Measurements from ENCODE around the gene COPS9.

Gene COPS9

DNA sequence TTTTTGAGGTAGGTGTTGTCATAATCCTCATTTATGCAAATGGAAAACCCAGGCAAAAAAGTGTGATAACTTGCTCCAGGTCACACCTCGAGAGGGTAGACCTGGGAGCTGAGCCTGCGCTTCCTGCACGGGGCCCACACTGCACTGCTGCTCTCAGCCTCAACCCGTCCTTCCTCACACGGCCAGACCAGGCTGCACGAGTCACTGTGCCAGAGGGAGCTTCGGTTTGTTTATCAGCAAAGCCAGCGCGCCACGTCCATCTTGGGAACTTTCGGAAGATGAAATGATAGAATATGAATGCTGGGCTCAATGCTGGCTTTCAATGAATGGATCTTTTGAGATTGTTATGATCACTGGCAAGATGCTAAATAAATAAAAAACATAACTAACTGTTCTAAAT is 14.4 kb downstream of the COPS9 start:
- FAIRE-seq = no peak
- DNase-seq (ENCODE audit: insufficient read length, low spot score) = no peak

DNA sequence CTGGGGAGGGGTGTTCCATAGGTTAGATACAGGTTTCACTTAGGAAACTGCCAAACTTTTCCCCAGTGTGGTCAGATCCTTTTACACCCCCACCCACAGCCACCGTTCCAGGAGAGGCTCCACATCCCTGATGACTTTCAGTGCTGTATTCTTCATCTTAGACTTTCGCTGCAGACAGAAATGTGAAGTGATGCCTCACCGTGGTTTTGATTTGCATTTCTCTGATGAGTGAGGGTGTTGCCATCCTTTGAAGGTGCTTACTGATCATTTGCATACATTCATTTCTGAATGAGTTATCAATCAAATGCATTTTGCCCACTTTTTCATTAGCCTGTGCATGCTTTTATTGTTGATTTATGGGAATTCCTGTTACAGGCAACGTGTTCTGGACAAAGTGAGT is 14.9 kb downstream of the COPS9 start:
- DNase-seq (ENCODE audit: insufficient read length, low spot score) = no peak
- FAIRE-seq = no peak

DNA sequence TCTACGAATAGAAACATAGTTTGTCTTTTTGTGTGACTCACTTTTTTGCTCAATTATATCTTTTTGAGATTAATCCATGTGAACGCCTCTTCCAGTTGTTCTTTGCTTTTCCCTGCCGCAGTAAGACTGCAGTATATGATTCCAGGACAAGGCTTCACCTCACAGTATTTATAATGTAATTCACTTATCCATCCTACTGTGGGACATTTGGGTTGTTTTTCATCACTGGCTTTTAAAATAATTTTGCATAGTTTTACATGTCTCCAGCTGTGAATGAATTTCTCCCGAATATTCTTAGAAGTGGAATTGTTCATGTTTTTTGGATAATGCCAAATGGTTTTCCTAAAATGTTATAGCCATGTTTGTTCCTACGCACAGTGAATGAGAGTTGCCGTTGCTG is 21.9 kb downstream of the COPS9 start:
- DNase-seq (ENCODE audit: insufficient read length, low spot score) (no peak), FAIRE-seq (no peak)

DNA sequence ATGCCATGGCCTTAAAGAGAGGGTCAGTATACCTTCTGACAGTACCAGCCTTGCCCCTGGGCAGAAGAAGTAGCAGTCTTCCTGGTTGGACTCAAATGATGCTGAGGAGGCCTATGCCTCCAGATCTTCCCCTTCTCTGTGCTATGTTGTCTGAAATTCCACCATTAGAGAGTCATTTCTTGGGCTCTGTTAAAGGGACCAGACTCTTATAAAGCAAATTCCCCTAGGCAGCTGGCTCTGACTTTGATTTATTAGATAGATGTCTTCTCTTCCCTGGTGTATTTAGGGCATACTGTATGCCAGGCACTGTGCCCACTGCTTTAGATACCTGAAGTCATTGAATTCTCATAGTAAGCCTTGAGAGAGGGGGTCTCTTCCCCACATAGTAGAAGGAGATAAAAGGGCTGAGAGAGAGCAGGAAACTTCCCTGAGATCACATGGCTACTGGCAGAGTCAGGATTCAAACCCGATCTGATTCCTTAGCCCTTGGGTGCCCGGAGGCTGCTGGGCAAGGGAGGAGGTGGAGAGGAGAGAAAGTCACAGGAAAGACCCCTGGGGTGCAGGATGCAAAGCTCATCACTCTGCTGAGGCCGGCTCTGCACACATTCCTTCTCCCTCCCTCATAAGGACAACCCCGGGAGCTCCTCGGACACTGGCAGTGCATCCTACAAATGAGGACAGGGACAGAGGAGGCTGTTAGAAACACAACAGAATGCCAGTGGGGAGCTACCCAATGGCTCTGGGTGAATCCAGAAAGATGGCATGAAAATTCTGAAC is 23.0 kb downstream of the COPS9 start:
- DNase-seq (ENCODE audit: insufficient read length, low spot score) (no peak), FAIRE-seq (no peak)

DNA sequence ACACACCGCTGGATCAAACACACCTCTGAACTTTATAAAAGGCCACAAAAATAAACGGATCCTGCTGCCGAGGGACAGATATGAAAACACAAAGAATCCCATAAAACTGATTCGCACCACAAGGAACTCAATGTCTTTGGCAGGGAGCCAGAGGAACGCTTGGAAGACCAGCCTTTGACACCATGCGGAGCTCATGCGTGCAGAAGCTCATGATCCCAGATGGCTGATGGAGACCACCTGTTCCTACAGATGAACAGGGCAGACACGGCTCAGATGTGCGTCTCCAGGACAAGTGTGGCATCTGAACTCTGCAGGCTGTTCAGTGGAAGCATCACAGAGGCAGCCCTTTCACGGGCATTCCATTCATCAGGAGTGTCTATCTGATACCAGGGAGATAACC is 24.9 kb downstream of the COPS9 start:
- FAIRE-seq (no peak), DNase-seq (ENCODE audit: insufficient read length, low spot score) (no peak)

DNA sequence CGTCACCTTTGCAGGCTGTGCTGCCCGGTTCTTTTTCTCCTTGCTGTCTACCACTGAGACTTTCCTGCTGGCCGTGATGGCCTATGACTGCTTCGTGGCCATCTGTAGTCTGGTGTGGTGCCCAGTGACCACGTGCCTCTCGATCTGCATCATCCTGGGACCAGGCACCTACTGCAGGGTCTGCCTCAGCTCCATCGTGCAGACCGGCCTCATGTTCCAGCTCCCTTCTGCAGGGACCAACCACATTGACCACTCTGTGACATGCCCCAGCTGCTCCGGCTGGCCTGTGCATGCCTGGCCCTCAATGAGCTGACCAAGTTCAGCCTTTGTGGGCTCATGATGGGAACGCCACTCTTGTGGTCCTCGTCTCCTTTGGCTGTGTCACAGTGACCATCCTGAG is 26.7 kb downstream of the COPS9 start:
- DNase-seq (ENCODE audit: insufficient read length, low spot score) = no peak
- FAIRE-seq = no peak

DNA sequence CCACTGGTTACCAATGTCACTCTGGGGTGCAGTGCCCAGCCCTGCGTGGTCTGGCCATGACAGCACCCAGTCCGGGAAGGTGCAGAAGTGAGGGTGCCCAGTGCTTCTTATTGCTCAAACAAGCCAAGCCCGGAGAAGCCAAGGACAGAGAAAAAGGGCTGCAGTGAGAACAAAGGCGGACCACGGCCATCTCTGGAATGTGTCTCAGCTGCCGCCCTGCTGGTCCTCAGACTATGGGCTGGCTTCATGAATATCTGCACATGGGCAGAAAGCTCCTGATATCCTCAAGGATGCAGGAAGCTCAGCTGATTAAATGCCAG is 28.7 kb downstream of the COPS9 start:
- FAIRE-seq (no peak), DNase-seq (ENCODE audit: insufficient read length, low spot score) (no peak)

DNA sequence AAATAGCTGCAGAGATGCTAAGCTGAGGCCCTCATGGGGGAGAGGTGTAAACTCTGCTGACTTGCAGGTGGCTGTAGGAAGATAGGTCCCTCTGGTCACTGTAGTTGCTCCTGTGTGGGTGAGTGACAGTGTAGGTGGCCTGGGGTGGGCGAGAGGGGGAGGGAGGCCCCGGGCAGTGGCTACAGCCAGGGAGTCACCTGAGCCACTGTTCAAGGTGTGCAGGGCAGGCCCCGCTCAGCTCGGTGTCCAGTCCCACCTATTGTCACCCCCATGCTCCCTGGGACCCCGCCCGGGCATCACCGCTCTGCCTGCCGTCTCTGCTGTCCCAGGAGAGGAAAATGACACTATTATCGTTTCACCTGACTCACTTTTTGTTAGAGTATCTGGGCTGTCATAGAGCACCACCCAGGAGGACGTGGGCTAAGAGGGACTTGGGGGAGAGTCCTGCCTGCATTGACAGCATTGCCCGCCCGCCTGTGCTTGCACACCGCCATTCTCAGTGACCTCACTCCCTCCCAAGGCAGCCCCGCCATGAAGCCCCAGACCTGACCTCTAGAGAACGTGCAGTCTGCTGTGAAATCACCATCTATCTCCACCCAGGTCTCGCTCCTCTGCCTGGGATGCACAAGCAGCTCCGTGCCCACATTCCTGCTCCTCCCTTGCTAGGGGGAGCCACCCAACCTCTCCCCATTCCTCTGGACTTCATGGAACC is 29.2 kb downstream of the COPS9 start:
- DNase-seq (ENCODE audit: insufficient read length, low spot score) (no peak), FAIRE-seq (no peak)

DNA sequence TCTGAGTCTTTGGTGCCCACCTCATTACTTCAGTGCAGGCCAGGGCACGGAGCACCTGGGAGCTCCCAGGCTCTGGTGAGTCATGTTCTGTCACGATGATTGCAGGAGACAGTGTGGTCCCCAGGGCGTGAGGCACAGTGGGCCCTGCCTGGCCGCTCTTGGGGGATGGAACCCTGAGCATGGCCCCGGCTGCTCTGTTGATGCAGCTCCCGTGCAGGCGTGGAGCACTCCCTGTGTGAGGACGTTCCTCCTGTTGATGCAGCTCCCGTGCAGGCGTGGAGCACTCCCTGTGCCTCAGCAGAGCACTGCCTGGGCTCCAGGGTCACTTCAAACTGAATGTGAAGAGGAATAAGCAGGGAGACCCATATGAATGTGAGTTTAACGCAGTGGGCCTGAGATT is 30.1 kb downstream of the COPS9 start:
- DNase-seq (ENCODE audit: insufficient read length, low spot score) (no peak), FAIRE-seq (no peak)

DNA sequence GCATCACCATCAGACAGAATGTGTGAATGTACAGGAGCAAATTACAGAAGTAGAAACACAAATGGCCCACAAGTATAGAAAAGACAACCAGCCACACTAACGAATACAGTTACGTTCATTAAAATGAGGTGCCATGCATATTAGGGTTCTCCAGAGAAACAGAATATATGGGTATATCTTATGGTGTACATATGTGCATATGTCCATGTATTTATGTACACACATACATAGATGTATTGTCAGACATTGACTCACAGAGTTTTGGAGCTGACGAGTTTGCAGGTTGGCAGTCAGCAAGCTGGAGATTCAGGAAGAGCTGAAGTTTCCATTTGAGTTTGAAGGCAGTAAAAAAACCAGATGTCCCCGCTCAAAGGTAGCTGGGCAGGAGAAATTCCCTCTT is 33.0 kb downstream of the COPS9 start:
- no peak for FAIRE-seq

DNA sequence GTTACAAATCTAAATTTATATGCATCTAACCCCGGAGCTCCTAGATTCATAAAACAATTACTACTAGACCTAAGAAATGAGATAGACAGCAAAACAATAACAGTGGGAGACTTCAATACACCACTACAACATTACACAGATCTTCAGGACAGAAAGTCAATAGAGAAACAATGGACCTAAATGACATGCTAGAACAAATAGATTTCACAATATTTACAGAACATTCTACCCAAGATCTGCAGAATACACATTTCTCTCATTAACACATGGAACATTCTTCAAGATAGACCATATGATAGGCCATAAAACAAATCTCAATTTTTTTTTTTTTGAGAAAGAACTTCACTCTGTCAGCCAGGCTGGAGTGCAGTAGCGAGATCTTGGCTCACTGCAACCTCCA is 37.8 kb downstream of the COPS9 start:
- no peak for DNase-seq (ENCODE audit: insufficient read length, low spot score)
- FAIRE-seq = no peak

More for the DNA sequence above, 33.0 kb downstream of the COPS9 start:
- DNase-seq (ENCODE audit: insufficient read length, low spot score) = no peak

DNA sequence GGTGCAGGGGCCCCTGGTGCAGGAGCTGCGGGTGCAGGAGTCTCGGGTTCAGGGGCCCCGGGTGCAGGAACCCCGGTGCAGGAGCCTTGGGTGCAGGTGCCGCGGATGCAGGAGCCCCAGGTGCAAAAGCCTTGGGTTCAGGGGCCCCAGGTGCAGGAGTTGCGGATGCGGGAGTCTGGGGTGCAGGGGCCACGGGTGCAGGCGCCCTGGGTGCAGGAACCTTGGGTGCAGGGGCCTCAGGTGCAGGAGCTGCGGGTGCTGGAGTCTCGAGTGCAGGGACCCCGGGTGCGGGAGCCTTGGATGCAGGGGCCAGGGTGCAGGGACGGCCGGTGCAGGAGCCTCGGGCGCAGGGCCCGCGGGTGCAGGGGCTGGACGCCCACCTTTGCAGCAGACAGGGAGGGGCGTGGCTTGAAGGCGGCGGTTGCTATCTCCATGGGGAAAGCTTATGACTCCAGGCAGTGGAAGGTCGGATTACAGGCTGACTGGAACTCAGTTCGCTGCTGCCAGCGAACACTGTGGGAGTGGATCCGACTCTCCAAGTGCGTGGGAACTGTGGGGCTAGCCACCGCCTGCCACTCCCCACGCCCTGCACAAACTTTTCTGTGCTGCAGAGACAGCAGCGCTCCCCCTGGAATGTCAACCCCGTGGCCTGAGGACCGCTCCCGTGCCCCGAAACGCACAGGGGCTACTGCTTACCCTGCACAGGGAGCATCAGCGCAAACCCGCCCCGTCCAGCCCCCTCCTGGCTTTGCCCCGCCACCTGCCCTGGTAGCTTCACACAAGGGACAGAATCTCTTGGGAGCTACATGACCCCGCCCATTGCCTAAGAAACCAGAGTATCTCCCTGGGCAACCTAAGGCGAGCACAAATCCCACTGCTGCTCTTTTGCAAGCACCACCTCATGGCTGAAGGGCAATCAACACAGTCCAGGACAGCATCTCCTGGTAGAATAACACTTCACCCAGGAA is 40.3 kb downstream of the COPS9 start:
- FAIRE-seq = no peak

DNA sequence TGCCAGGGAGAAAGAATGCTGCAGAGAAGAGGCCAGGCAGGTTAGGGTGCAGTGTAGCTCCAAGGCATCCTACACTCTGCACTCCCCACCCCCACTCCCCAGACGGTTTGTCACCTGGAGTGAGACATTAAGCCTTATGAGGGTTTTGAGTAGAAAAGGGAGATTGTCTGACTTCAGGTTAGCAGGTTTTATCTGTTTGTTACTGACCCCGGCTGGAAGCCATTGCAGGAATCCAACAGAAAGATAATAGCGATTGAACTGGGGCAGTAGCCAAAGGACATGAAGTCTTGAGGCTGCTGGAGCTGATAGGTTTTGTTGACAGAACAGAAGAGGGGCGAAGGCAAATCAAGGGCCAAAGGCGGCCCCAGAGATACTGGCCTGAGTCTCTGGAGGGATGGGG is 46.8 kb downstream of the COPS9 start:
- FAIRE-seq (no peak), DNase-seq (ENCODE audit: insufficient read length, low spot score) (no peak)

More for the DNA sequence above, 40.3 kb downstream of the COPS9 start:
- no peak for DNase-seq (ENCODE audit: insufficient read length, low spot score)

DNA sequence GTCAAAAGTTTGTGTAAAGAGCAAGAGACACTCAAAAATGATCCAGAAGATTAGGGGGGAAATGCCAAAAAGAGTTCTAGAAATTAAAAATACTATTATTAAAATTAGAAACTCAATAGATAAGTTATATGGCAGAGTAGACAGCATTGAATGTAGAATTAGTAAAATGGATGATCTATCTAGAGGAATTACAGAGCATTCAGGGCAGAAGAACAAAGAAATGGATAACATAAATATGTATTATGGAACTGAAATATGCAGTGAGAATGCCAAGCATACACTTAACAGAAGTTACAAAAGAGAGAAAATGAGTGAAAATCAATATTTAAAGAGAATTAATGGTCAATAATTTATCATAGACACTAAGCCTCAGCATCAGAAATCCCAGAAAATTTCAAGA is 49.5 kb downstream of the COPS9 start:
- no peak for DNase-seq (ENCODE audit: insufficient read length, low spot score)
- FAIRE-seq = no peak

Data from HTR-8/SVneo (cell line).